Activated CD8-positive, alpha-beta memory T cell treated with anti-CD3 and anti-CD28 coated beads, Interleukin-2, amount 50 U/mL, for 24 hours (primary cell): Measurements from ENCODE around the gene KIAA1958.

Source experiments
- DNase-seq: peaks from one replicate; pipeline ENCODE4 v3.0.0-alpha.2; 2020; ENCODE audit errors: extremely low read depth

Gene KIAA1958

DNA sequence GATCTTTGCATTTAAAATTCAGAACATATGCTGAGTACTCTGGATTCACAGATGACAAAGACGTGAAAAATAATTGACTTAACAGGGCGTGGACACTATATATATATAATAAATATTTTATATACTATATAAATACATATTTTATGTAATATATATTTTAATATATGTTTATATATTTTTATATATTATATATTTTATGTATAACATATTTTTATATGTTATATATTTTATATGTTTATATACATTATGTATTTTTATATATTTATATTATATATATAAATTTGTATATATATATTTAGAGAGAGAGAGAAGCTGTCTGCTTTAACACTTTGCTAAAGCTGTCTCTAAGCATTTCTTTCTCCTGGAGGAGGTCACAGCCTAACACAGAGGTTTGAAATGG is 118.2 kb downstream of the KIAA1958 start:
- no peak for DNase-seq

DNA sequence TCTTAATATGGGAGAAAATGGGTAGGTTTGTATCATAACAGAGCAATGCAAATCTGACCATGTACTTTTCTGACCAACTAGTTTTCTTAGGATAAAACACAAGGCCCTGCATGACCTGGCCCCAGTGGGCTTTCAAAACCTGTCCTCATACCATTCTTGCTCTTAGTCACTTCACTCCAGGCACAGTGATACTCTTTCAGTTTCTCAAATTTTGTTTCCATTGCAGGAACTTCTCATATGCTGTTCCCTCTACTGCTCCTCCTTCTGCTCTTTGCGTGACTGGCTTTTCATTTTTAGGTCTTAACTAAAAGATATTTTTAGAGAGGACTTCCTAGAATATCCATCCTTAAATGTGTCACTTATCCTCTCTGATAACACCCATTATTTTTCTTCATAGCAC is 118.9 kb downstream of the KIAA1958 start:
- no peak for DNase-seq

DNA sequence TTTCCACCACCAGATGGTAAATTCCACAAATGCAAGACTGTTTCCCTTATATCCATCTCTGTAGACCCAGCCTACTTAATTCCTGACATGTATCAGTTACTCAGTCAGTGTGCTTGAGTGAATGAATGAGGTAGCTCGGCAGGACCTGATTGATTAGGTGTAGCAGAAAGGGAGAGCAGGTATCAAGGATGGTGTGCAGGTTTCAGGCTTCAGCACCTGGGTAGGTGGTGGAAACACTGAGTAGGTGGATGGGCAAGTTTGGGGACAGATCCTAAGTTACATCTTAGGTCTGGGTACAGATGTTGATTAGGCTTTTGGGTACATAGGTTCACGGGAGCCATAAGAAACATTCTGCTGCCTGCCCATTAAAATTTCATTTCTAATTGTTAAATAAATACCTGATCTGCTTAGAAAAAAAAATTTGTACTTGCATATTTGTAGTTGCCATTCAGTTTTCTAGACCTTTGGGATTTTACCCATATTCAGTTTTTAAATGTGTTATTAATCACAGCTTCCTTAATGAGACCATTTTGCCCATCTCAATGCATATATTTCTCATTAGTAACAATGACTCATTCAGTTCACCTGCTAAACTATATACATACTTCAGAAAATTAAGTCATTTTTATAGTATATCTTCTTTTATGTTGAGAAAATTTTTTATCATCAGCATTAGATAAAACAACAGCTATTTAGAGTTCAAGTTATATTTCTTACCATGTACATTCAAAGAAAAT is 119.5 kb downstream of the KIAA1958 start:
- no peak for DNase-seq

DNA sequence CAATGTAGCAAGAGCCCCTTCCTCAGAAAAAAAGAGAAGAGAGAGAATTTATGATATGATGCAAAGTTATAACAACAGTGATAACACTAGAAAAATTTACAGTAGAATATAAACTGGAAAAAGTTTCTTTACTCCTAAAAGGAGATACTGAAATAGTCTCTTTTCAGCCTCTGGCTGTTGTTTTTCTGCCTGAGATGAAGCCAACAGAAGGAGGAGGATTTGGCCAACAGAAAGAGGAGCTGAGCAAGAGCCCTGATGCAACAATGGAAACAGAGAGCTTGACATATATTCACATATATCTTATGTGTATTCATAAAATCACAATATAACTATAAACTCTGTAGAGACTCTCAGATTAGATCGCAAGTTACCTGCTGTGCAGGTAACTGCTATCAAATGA is 122.2 kb downstream of the KIAA1958 start:
- DNase-seq, result no peak

DNA sequence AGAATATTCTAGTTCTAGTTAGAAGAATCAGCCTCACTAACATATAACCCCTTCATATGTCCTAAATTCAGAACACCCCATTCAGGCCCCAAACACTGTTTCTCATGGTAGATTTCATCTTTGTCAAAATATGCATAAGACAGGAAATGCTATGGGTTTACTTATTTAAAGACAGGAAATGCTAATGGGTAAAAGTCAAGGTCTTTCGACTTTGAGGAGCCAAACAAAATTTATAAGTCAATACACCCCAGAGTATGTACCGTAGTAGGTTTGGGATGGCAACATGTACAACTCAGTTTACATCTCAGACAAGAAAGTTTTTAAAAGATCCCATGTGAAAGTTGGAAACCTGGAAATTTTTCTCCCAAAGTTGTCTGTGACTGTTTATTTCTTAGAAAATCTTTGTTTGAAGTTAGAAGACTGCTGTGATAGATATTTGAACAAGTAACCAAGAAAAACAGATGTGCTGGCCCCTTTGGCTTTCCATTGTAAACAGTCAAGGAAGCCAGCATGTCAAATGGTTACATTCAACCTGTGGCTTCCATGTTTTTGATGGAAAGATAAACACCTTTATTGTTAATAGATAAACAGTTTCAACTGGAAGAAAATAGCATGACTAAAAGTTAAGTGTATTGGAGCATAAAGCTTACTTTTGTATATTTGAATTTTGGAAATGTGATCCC is 129.1 kb downstream of the KIAA1958 start:
- DNase-seq, result no peak

DNA sequence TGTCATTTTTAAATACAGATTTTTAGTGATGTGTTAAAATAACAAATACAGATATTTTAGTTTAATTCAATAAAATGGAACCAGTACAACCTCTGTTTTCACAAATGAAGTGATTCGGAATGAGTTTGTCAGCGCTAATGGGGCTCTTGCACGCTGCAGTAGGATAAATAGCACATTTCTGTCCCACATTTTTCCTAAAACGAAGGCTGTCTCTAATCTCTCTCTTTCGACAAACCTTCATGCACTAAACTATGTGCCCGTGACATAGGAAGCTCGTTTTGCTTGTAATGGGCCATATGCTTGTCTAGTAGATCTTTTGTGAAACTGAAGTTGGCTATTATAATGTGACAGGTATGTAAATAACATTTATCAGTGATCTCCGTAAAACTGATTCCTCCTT is 130.7 kb downstream of the KIAA1958 start:
- DNase-seq, result no peak

DNA sequence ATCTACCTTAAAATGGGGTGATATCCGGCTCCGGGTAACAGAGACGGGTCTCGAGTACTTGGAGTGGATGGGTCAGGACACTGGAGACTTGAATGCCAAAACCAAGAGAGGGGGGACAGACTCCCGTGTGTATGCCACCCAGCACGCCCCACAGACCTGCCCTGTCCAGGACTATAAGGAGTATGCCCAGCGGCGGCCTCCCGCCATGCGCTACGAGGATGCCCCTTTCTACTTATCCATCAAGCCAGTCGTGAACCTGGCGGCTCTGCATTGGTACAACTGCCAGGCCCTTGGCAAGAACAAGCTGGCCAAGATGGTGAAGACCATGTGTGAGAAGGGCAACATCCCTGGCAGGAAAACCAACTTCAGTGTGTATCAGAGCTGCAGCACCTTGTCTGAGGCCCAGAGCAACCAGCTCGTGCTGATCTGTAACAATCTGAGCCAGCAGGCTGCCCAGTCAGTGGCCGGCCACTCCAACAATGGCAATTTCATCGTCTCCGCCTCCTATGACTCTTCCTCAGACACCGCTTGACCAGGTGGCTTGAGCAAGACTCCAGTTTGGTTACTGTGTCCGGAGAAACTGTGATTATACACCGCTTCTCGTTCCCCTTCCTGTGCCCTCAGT is 131.9 kb downstream of the KIAA1958 start:
- DNase-seq, result no peak

DNA sequence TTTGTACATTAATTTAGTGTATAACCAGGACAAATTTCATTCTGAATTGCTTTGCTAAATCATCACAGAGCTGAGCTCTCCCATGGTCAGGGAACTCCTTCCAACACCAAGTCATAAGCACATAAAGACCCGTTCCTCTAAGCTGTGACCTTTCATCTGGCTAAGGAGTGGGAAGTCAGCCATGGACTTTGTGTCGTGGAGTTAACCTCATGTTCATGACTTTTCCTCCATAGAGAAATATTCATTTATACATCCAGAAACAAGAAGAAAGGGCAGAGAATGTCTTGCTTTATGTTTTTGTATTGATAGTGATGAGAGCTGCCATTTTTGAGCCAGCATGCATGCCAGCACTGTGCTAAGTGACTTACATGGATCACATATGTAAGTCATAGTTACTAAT is 133.8 kb downstream of the KIAA1958 start:
- no peak for DNase-seq

DNA sequence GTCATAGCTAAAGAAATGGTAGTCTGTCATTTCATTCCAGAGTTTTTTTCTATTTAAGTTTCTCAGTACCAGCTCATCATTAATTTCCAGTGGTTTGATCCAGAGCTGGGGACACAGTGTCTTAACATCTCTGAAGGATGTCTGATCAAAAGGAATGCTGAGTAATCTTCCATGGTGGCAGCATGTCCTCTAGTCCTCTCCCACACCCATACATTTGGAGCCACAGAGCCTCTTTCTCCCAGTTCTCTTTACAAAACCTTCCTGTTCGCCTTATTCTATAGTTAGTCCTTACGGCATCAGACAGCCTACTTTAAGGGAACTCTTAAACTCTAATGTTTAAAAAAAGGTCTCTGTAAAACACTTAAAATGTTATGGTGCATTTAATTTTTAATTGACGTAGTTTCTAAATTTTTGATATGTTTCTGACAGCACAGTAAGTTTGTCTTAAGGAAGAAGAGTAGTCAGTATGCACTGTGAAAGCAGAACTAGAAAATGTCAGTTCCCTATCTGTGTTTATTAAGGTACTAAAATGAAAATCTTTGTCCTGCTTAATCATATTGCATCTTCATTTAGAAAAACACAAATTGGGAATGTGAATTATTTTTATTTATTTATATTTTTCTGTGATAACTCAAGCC is 134.5 kb downstream of the KIAA1958 start:
- DNase-seq, result no peak

DNA sequence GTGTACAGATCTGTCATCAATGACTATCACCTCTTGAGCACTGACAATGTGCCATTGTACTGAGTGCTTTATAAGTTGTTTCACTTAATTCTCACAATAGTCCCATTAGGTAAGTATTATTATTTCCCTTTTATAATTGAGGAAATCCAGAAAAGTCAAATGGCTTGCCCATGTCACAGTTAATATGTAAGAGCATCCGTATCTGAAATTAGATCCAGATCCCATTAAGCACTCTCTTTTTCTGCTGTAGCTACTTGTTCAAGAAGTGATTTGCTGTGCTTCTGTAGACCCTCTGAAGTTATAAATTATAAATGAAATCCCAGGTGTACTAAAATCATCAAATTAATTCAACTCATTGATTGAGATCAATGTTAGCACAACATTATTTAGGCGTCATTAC is 136.6 kb downstream of the KIAA1958 start:
- no peak for DNase-seq

DNA sequence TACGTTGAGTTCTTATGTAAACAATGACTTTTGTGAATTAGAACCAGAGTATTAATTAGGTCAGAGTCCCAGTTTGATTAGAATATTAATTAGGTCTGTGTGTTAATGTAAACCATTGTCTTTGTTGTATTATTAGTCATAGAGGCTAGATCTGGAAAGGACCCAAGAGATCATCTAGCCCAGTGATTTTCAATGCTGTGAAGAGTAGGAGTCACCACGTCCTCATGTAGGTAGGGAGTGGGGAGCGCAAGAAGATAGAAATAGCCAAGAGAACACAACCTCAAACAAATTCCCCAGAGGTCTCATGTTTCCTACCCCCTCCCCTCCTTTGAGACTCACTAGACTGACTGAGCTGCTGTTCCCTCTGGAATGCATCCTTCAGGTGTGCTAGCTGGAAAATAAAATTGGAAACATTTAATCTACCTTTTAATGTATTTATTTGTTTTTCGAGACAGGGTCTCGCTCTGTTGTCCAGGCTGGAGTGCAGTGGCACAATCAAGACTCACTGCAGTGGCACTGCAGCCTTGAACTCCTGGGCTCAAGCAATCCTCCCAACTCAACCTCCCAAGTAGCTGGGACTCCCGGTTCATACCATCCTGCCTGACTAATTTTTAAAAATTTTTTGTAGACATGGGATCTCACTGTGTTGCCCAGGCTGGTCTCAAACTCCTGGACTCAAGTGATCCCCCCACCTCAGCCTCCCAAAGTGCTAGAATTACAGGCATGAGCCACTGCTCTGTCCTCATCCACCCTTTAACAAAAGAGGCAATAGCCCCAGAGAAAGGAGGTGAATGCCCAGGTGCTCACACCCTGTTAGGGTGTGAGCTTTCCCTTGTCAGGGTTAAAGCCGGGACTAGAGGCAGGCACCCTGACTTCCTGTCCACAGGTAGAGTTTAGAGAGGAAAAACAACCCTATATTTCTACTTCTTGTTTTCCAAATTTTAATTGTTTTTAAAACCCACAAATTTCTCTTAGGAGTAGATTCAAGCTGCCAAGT is 138.4 kb downstream of the KIAA1958 start:
- no peak for DNase-seq

DNA sequence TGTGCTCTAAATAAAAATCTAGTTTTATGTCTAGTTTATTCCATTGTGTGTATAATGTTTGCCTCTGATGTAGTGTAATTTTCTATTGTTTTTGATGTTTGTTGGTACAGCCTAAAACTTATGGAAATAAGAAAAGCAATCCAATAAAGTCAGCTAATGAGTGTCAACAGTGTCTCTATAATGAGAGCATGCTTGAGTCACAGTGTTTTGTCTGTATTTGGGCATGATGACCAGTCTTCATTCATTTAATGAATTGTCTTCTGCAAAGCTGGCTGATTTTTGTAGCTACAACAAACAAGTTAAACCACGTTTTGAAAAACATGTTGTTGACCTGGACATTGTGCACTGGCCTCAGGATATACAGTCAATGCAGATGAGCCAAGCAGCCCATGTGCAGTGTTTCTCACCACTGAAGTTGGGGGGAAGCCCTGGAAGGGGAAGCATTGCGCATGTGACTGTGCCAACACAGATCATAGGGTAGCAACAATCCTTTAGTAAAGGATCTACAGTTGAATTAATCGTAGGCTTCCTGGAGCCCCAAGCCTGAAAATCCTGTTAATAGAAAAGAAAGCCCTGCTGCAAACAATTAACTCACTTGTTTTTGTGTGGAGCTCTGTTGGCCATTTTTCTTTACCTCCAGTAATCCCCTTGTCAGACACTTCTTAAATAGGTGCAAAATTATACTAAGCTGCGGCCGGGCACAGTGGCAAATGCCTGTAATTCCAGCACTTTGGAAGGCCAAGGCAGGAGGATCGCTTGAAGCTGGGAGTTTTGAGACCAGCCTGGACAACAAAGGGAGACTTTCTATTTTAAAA is 143.3 kb downstream of the KIAA1958 start:
- DNase-seq, result no peak

DNA sequence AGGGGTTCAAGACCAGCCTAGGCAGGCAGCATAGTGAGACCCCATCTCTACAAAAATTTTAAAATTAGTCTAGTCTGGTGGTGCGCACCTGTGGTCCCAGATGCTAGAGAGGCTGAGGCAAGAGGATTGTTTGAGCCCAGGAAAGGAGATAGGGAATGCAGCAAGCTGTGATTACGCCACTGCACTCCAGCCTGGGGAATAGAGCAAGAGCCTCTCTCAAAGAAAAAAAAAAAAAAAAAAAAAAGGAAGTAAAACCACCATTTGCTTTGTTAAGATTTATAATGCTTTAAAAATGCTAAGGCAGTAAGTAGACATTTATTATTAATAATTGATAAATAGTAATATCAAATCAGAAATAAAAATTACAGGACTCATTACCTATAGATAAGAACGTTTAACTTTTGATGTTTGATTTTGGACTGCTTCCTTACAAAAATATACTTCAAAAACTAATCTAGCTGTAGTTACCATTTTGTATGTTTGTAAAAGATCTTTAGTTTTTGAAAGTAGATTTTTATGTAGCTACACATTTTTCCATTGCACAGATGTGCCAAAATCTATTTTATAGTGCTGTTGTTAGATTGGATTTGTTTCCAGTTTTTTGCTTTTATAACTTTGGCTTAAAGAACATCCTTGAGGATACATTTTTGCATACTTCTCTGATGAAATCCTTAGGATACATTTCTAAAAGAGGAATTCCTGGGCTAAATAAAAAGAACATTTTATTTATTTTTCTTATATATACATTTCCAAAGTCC is 144.9 kb downstream of the KIAA1958 start:
- no peak for DNase-seq

DNA sequence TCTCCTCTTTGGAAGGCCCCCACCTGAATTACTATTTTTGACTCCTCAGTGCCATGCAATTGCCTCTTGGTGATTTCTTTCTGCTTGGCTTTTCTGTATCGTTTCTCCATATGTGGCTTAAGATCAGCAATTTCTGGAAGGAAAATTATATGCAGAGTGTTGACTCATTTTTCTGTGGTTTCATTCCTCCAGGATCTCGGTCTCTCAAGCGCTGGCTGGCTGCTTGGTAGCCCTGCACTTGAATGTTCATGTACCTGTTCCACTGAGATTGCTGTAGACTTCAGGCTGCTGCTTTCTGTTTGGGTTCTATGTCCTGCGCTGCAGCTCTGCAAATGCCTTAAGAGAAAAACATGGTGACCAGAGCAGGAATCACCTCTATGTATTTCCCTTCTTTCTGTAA is 153.7 kb downstream of the KIAA1958 start:
- DNase-seq, result no peak

DNA sequence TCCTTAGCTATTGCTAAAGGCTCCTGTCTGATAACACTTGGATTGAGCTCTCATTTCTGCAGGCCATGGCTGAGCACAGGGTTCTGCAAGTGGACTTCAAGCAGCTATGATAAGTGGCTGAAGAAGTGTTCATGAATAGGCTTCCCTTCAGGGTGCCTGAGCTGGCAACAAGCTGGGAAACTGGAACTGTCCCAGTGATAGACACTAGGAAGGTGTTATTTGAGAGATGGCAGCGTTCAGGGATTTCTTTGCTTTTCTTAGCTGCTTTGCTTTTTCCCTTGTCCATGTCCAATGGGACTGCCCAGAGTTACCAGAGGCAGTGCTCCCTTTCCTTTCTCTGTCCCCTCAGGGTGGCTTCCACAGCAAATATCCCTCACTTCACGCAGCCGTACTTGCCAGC is 155.5 kb downstream of the KIAA1958 start:
- DNase-seq, result no peak

DNA sequence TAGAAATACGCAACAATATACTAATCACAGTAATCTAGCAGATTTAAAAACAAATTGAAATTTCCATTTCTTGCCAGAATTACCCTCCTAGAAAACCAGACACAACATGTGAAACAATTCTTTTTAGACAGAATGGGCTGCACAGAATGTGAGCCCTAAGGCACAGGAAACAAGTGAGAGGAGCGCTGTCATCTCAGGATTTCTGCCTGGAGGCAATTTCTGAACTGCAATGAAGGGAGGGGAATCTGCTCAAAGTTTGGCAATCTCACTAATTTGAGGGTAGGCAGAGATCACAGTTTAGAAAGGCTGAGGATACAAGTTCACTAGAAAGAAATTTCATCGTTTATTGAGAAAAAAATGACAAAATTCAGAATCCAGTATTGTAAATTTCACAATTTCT is 161.0 kb downstream of the KIAA1958 start:
- no peak for DNase-seq

DNA sequence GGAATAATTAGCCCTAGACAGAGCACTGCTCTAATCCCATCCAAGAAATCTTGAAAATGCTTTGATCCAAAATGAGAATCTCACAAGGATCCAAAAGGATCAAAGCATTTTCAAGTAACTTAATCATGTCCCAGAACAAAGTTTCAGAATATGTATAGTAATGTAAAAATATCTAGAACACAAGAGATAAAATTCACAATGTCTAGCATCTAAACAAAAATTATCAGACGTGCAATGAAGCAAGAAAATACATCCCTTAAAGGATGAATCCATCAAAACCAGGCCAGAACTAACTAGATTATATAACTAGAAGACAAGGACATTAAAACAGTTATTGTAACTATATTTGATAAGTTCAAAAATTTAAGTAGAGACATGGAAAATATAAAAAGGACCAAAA is 162.0 kb downstream of the KIAA1958 start:
- no peak for DNase-seq

DNA sequence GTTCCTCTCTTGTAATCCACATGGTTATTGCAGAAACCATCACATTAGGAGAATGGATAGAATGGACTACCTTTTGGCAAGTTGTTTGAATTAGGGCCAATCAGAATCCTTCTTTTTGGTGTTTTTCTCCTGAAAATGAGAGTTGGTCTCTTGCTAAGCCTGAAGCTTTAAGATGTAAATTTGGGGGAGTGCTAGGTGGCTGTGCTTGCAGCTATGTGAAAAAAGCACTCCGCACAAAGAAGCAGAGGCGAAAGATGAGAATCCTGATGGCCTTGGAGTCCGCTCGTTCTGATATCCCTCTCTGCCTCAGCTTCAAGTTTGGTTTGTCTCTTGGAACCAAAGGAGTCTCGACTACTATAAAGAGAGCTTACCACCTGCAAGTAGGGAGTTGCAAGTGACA is 167.7 kb downstream of the KIAA1958 start:
- DNase-seq, result no peak

DNA sequence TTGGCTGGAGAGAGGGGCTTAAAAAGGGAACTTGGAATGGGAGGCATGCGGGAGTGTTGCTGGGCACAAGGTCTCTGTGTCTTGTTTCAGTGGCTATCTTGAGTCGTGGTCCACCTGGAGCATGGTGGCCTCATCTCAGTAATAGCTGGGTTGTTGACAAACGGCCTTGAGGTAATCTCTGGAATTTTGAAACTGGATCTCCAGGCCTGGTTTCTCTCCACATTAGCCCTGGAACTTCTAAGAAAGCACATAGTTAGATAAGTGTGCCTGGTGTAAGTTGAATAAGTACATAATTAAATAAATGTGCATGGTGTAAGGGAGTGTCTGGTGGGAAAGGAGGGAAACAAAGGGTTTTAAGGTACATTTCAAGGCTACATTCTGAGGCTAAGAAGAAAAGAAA is 169.0 kb downstream of the KIAA1958 start:
- no peak for DNase-seq

DNA sequence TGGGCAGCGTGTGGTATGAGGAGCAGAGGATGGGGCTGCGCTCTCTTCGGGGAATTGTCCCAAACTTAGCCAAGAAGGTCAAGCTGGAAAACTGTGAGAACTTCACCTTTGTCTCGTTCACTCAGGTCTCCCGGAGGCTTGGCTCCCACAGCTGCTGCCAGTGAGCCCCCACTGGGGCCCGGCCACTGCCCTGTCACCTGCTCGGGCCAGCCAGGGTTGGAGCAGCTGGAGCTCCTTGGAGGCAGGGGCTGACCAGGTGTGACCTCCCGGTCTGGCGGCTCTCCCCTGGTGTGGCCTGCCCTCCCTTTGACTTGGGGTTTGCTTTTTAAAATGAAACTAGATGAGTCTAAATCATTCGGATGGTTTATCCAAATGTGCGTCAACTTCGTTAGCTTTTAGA is 173.3 kb downstream of the KIAA1958 start:
- no peak for DNase-seq
